Epithelial cell of proximal tubule (primary cell): ENCODE measurements around the gene MYL6. TPM values are rescaled to one million over a fixed set of nuclear protein-coding genes. Genes with fewer than 3 reads are reported as not detected.

Experiments
- DNase-seq: peaks from one replicate; pipeline ENCODE4 v3.0.0-alpha.2; 2011; ENCODE audit warnings: low read depth
- H3K4me3 ChIP-seq: 2 replicates; pipeline ENCODE4 v1.5.1; 2011; ENCODE audit warnings: low read depth, mild to moderate bottlenecking, low read length
- CTCF ChIP-seq: conservative IDR thresholded peaks from 2 replicates; pipeline ENCODE4 v1.5.1; 2012; ENCODE audit warnings: low read depth, mild to moderate bottlenecking, low read length
- total RNA-seq: library from RNA; depleted of rRNA; stranded (reverse); fragments of >200 nt; gene quantifications from 2 replicates; pipeline ENCODE4 v1.2.3, GENCODE V29; 2015

The MYL6 gene
- total RNA-seq, 1 donor from 2014 or later: 3,955 TPM

- H3K4me3 ChIP-seq: peak within 1 kb of the TSS; percentile 73
- TF ChIP-seq CTCF: peak; percentile 51
- DNase-seq: peak; percentile 93
These were observed 40.1 kb upstream of the MYL6 start, which contains the start of gene ZC3H10 for GRCh38 chr12:56117778-56118687. ZC3H10 (plus strand) TSS chr12:56118266; CDS start chr12:56120563, 2,297 bp downstream.

GRCh38 chr12:56118688-56119357 is 39.3 kb upstream of the MYL6 start:
- no peak for DNase-seq
- TF ChIP-seq CTCF: no peak
- peak overlapping the region; percentile 73 for H3K4me3 ChIP-seq

- no peak for DNase-seq
- H3K4me3 ChIP-seq: peak overlapping the region; percentile 73
These were observed 38.8 kb upstream of the MYL6 start for GRCh38 chr12:56119361-56119796.

GRCh38 chr12:56120158-56120846 is 37.9 kb upstream of the MYL6 start:
- no peak for DNase-seq
- no peak overlapping the region for H3K4me3 ChIP-seq
- no peak for TF ChIP-seq CTCF

More at GRCh38 chr12:56119361-56119796, 38.8 kb upstream of the MYL6 start:
- peak; percentile 83 for TF ChIP-seq CTCF

- DNase-seq: no peak
- no peak overlapping the region for H3K4me3 ChIP-seq
- TF ChIP-seq CTCF: no peak
These were observed 36.8 kb upstream of the MYL6 start for GRCh38 chr12:56121204-56121870.

- H3K4me3 ChIP-seq: no peak overlapping the region
- no peak for DNase-seq
- TF ChIP-seq CTCF: no peak
These were observed 35.5 kb upstream of the MYL6 start for GRCh38 chr12:56122637-56123036.
